Measurements from ENCODE around the gene LRRC66.

DNA sequence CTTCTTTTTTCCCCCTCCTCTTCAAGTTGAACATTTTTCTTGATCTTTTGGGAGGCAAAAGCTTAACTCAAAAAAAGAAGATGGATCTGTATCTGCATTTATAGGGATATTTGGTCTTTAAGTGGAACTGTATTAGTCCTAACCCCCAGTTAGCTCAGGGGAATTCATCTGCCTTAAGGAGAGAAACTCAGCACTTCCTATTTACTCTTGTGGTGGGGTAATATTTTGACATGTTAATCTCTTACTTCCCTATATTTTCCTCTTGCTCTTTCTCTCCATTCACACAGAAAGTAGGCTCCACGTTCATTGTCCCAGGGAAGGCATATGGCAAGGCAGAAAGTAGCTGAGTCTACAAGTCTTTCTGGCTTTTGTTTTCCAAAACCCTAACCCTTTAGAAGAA lies 5.3 kb downstream of the LRRC66 start:
- no peak for TF ChIP-seq RAD21 (IDR thresholded peaks at IDR 0.05)
- TF ChIP-seq, protein P1, sequence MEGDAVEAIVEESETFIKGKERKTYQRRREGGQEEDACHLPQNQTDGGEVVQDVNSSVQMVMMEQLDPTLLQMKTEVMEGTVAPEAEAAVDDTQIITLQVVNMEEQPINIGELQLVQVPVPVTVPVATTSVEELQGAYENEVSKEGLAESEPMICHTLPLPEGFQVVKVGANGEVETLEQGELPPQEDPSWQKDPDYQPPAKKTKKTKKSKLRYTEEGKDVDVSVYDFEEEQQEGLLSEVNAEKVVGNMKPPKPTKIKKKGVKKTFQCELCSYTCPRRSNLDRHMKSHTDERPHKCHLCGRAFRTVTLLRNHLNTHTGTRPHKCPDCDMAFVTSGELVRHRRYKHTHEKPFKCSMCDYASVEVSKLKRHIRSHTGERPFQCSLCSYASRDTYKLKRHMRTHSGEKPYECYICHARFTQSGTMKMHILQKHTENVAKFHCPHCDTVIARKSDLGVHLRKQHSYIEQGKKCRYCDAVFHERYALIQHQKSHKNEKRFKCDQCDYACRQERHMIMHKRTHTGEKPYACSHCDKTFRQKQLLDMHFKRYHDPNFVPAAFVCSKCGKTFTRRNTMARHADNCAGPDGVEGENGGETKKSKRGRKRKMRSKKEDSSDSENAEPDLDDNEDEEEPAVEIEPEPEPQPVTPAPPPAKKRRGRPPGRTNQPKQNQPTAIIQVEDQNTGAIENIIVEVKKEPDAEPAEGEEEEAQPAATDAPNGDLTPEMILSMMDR (IDR thresholded peaks at IDR 0.05; ENCODE audit: low read depth, low read length, missing input control), result no peak
- no peak for TF ChIP-seq EGR1 (IDR thresholded peaks at IDR 0.05; ENCODE audit: low read depth in 2 of 2)
- TF ChIP-seq, protein P2, sequence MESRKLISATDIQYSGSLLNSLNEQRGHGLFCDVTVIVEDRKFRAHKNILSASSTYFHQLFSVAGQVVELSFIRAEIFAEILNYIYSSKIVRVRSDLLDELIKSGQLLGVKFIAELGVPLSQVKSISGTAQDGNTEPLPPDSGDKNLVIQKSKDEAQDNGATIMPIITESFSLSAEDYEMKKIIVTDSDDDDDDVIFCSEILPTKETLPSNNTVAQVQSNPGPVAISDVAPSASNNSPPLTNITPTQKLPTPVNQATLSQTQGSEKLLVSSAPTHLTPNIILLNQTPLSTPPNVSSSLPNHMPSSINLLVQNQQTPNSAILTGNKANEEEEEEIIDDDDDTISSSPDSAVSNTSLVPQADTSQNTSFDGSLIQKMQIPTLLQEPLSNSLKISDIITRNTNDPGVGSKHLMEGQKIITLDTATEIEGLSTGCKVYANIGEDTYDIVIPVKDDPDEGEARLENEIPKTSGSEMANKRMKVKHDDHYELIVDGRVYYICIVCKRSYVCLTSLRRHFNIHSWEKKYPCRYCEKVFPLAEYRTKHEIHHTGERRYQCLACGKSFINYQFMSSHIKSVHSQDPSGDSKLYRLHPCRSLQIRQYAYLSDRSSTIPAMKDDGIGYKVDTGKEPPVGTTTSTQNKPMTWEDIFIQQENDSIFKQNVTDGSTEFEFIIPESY (IDR thresholded peaks at IDR 0.05), result no peak
- TF ChIP-seq, protein P3, sequence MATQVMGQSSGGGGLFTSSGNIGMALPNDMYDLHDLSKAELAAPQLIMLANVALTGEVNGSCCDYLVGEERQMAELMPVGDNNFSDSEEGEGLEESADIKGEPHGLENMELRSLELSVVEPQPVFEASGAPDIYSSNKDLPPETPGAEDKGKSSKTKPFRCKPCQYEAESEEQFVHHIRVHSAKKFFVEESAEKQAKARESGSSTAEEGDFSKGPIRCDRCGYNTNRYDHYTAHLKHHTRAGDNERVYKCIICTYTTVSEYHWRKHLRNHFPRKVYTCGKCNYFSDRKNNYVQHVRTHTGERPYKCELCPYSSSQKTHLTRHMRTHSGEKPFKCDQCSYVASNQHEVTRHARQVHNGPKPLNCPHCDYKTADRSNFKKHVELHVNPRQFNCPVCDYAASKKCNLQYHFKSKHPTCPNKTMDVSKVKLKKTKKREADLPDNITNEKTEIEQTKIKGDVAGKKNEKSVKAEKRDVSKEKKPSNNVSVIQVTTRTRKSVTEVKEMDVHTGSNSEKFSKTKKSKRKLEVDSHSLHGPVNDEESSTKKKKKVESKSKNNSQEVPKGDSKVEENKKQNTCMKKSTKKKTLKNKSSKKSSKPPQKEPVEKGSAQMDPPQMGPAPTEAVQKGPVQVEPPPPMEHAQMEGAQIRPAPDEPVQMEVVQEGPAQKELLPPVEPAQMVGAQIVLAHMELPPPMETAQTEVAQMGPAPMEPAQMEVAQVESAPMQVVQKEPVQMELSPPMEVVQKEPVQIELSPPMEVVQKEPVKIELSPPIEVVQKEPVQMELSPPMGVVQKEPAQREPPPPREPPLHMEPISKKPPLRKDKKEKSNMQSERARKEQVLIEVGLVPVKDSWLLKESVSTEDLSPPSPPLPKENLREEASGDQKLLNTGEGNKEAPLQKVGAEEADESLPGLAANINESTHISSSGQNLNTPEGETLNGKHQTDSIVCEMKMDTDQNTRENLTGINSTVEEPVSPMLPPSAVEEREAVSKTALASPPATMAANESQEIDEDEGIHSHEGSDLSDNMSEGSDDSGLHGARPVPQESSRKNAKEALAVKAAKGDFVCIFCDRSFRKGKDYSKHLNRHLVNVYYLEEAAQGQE (IDR thresholded peaks at IDR 0.05), result no peak

All from liver (tissue), 3 donors.